Heart right ventricle (tissue), 16 donors: ENCODE results near the gene DNAJC4. TPM values are rescaled to one million over a fixed set of nuclear protein-coding genes. Genes with fewer than 3 reads are reported as not detected.

ENCODE experiments used
- ATAC-seq, 8 donors: fragments of 200-7000 bp; cut with Tn5 transposase; one replicate each; pipeline ENCODE4 v1.9.1; 2020; ENCODE audit warnings: mild to moderate bottlenecking in 8 of 8, moderate library complexity in 8 of 8, moderate number of reproducible peaks in 1 of 8
- DNase-seq, 2 donors: peaks; one replicate each; pipeline ENCODE4 v3.0.0-alpha.2; 2020
- H3K27ac ChIP-seq, 10 donors: fragments of 200-600 bp; sonication (generic) in 2 of 10; one replicate each; pipeline versions ENCODE4 v1.5.0 to v1.8.0; 2020 to 2022; ENCODE audit warnings: mild to moderate bottlenecking in 3 of 10
- H3K27me3 ChIP-seq, 7 donors: fragments of 200-600 bp; one replicate each; pipeline ENCODE4 v1.8.0; 2021 to 2022; ENCODE audit warnings: mild to moderate bottlenecking in 2 of 7
- H3K36me3 ChIP-seq, 9 donors: fragments of 200-600 bp; sonication (generic) in 1 of 9; one replicate each; pipeline versions ENCODE4 v1.5.0 to v1.8.0; 2020 to 2022; ENCODE audit warnings: mild to moderate bottlenecking in 2 of 9
- H3K4me1 ChIP-seq, 9 donors: fragments of 200-600 bp; sonication (generic) in 1 of 9; one replicate each; pipeline versions ENCODE4 v1.5.0 to v1.8.0; 2020 to 2022; ENCODE audit warnings: mild to moderate bottlenecking in 4 of 9
- H3K4me3 ChIP-seq, 10 donors: fragments of 200-600 bp; sonication (generic) in 2 of 10; one replicate each; pipeline versions ENCODE4 v1.5.0 to v1.8.0; 2020 to 2022; ENCODE audit warnings: mild to moderate bottlenecking in 7 of 10, moderate library complexity in 2 of 10
- H3K9me3 ChIP-seq, 11 donors: fragments of 200-600 bp in 10 of 11; sonication (generic) in 2 of 11; one replicate each; pipeline versions ENCODE4 v1.5.0 to v1.8.0; 2013 to 2022; ENCODE audit warnings: mild to moderate bottlenecking in 2 of 11, control low read depth in 1 of 11, moderate library complexity in 1 of 11
- WGBS, 2 donors: extraction: QIAGEN DNeasy Blood & Tissue Kit; methylation state at CpG; one replicate each; pipeline ENCODE4 v1.1.7; 2013; ENCODE audit warnings: inconsistent platforms in 1 of 2; 5-methylcytosine and 5-hydroxymethylcytosine counted together
- intact Hi-C, 10 donors: fragments of 100-400 bp; cut with DNase I; formaldehyde crosslinking; loops; one replicate each; pipeline versions ENCODE4 v1.11.1 to v1.14.2; 2022
- polyA plus RNA-seq, 2 donors: library from polyadenylated mRNA; stranded (reverse); fragments of 200-250 nt; gene quantifications; one replicate each; pipeline ENCODE4 v1.2.3, GENCODE V29; 2013
- total RNA-seq, 10 donors: library from RNA; stranded (reverse); fragmentation: NEBNext Ultra II Directional in 3 of 10; extraction: Animal tissue kit (Norgen Biotek cat#: 25700) in 3 of 10; gene quantifications; one replicate each; pipeline versions ENCODE4 v1.2.1 to v1.2.4, GENCODE V29; 2021 to 2023
- TF ChIP-seq, protein P1 (sequence below), 9 donors: fragments of 200-600 bp; sonication (generic) in 2 of 9; IDR thresholded peaks; one replicate each; pipeline versions ENCODE4 v1.5.0 to v1.8.0; 2021 to 2022; ENCODE audit warnings: antibody characterized with exemption in 9 of 9, mild to moderate bottlenecking in 5 of 9, moderate library complexity in 1 of 9
- donor health status: Arrhythmogenic right ventricular cardiomyopathy.
- donor health status: ischemic (EF 13 %, LVEDD 7.1; RV severe dilation, severe dysfunction).
- donor health status: healthy with polysubstance abuse.
- donor health status: DM: no; HTN: yes; CAD: no.
- donor health status: DM: no; HTN: no; CAD: no.
- donor health status: ischemic (EF 25% LVEDD 6.9; RV normal size, moderate dysfunction).
- donor health status: ischemic (EF 25% LVEDD 5.7; RV mildly dilated, moderate dysfunction).
- donor health status: healthy.
- donor health status: DM: yes; HTN: yes; CAD: no.
- donor health status: Ischemic cardiomyopathy.
- donor health status: ischemic (EF 35%, LVEDD 5.7; RV mildly dilated, moderate dysfunction).
- donor health status: nonischemic (EF 11% LVEDD 7.7; RV severe dilation, severe dysfunction).
- donor health status: DM: yes; HTN: yes; CAD: no.
- donor health status: PGD.
- donor health status: ischemic (EF 29% LVEDD 5.4; RV normal size, mild dysfunction).
- donor health status: nonischemic (EF 23%, LVEDD 6.1; RV moderate dilation, normal function).

DNAJC4 gene
- total and polyA plus RNA-seq, 12 donors, result 46.6 to 173 (median 52.0) TPM

DNA sequence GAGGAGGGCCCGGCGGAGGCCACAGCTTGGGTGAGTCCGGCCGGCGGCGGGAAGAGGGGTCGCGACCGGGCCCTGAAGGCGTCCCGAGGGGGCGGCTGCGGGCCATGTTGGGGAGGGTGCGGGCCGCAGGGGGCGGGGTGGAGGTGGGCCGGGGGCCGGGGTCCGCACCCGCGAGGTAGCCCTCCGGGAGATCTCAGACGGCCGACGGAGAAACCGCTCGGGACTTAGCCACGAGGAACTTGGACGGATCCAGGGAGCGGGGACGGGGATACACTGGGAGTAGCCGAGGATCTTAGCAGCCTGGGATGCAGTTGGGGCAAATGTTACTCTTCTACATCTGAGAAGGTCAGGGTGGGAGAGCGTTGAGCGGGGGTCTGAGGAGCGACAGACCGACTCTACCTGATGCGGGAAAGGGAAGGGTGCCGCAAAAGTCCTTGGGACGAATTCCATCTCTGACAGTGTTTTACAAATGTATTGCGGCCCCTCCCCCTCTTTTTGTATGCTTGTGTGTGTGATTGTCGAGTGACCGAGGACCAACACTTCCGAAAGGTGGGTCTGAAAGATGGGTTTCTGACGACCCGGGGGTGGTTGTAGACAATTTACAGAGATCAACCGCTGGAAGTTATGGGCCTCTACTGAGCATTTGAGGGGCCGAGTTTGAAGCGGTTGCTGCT is 43.7 kb upstream of the DNAJC4 start:
- intact Hi-C loops, result loop anchor here in 1 of 10 donors (5.0 kb wide), 1 partner anchor 41 kb away; the partner anchor contains the start of genes NUDT22 and TRPT1
- TF ChIP-seq, protein P1, sequence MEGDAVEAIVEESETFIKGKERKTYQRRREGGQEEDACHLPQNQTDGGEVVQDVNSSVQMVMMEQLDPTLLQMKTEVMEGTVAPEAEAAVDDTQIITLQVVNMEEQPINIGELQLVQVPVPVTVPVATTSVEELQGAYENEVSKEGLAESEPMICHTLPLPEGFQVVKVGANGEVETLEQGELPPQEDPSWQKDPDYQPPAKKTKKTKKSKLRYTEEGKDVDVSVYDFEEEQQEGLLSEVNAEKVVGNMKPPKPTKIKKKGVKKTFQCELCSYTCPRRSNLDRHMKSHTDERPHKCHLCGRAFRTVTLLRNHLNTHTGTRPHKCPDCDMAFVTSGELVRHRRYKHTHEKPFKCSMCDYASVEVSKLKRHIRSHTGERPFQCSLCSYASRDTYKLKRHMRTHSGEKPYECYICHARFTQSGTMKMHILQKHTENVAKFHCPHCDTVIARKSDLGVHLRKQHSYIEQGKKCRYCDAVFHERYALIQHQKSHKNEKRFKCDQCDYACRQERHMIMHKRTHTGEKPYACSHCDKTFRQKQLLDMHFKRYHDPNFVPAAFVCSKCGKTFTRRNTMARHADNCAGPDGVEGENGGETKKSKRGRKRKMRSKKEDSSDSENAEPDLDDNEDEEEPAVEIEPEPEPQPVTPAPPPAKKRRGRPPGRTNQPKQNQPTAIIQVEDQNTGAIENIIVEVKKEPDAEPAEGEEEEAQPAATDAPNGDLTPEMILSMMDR (IDR thresholded peaks at IDR 0.05), result no peak
- Histone ChIP-seq H3K4me3 (no peak overlapping the region), H3K4me1 (peaks cover 12 to 47% (median 28%) of the 10 kb centered on the region in 9 donors), H3K9me3 (no peaks in the 10 kb centered on the region), H3K36me3 (peaks cover 0 to 31% (median 0%) of the 10 kb centered on the region in 9 donors), H3K27ac (peak overlapping the region in 5 of 10 donors; percentile 19 to 89 (median 83)), H3K27me3 (no peaks in the 10 kb centered on the region)
- ATAC-seq (no peak), DNase-seq (no peak)
- 1% methylated on average over 44 to 48 of the region's 48 CpGs for WGBS, 2 donors

GRCh38 chr11:64192434-64192833 is 37.9 kb upstream of the DNAJC4 start:
- H3K27me3 ChIP-seq, result no peaks in the 10 kb centered on the region
- no peak for ATAC-seq
- no peak overlapping the region for H3K27ac ChIP-seq
- TF ChIP-seq, protein P1 (IDR thresholded peaks at IDR 0.05), result no peak
- intact Hi-C loops, result no loop called here
- no peaks in the 10 kb centered on the region for H3K9me3 ChIP-seq
- DNase-seq, result no peak
- WGBS, 2 donors, result 93 to 94% methylated on average over 5 of the region's 5 CpGs
- H3K4me1 ChIP-seq, result peaks cover 0 to 12% (median 0%) of the 10 kb centered on the region in 9 donors
- H3K36me3 ChIP-seq, result peaks cover 3 to 89% (median 46%) of the 10 kb centered on the region in 9 donors
- no peak overlapping the region for H3K4me3 ChIP-seq

- 79 to 82% methylated on average over 9 of the region's 9 CpGs for WGBS, 2 donors
- no peak overlapping the region for H3K27ac ChIP-seq
- H3K9me3 ChIP-seq, result no peaks in the 10 kb centered on the region
- peaks cover 0 to under 1% (median 0%) of the 10 kb centered on the region in 9 donors for H3K4me1 ChIP-seq
- intact Hi-C loops, result no loop called here
- DNase-seq (no peak), ATAC-seq (no peak)
- H3K36me3 ChIP-seq, result peaks cover 8 to 100% (median 82%) of the 10 kb centered on the region in 9 donors
- TF ChIP-seq, protein P1 (IDR thresholded peaks at IDR 0.05), result no peak
- no peaks in the 10 kb centered on the region for H3K27me3 ChIP-seq
- H3K4me3 ChIP-seq, result no peak overlapping the region
These were observed 33.7 kb upstream of the DNAJC4 start for GRCh38 chr11:64196626-64197025.

DNA sequence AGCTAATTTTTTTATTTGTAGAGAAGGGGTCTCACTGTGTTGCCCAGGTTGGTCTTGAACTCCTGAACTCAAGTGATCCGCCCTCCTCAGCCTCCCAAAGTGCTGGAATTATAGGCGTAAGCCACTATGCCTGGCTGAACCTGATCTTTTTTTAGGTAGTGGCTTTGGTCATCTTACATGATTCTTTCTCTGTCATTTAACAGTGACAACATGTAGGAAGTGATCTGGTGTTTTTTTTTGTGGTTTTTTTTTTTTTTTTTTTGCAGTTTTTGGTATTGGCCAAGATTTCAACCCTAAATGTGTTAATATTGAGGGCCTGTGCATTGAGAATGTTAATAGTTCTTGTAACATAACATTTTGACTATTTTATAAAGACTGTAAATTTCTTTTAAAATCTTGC is 31.8 kb upstream of the DNAJC4 start:
- Histone ChIP-seq H3K4me3 (no peak overlapping the region), H3K27me3 (no peaks in the 10 kb centered on the region), H3K4me1 (peaks cover 0 to 5% (median 0%) of the 10 kb centered on the region in 9 donors), H3K9me3 (no peaks in the 10 kb centered on the region), H3K36me3 (peaks cover 8 to 100% (median 86%) of the 10 kb centered on the region in 9 donors), H3K27ac (no peak overlapping the region)
- ATAC-seq (no peak), DNase-seq (no peak)
- TF ChIP-seq, protein P1 (IDR thresholded peaks at IDR 0.05), result no peak
- intact Hi-C loops, result no loop called here
- WGBS, 2 donors, result 94 to 98% methylated on average over 2 of the region's 2 CpGs
